ENCODE measurements around the gene LRRC8D.
"Not testable (repeated sequence)": the region's sequence is repeated elsewhere in the genome, so short reads cannot be mapped to it uniquely, and the experiment has no call there.

Gene LRRC8D

DNA sequence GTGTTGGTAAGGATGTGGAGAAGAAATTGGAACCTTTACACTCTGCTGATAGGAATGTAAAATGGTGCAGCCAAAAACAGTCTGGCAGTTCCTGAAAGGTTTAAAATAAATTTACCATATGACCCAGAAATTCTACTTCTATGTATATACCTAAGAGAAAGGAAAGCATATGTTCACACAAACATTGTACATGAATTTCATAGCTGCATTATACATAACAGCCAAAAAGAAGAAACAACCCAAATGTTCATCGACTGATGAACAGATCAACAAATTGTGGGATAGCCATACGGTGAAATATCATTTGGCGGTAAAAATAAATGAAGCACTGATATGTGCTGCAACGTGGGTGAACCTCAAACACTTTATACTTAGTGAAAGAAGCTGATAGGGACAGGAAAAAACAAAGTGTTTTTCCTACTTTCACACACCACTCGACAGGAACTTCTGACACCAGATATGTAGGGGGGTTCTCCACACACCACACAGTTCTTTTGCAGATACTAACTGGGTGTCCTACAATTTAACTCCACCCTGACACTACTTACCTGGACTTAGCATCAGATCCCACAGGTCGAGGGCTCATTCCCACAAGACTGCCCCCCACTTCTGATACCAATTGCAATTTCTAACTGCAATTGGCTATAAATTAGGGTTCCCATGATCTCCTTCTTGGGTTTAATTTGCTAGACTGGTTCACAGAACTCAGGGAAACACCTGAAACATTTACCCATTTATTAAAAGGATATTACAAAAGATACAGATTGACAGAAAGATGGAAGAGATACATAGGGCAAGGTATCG lies 138.2 kb downstream of the LRRC8D start:
- no peak for DNase-seq (ENCODE audit: low read depth in 2 of 2)

DNA sequence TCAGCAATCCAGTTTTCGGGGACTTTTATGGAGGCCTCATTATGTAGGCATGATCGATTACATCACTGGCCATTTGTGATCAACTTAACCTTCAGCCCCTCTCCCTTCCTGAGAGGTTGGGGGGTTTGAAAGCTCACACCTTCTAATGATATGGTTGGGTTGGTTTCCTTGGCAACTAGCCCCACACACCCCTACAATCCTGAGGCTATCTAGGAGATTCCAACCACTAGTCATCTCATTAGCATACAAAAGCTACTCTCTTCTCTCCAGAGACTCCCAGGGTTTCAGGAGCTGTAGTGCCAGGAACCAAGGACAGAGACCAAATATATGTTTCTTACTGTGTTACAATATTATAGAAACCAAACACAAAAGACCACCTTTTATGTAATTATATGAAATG lies 138.9 kb downstream of the LRRC8D start:
- DNase-seq (ENCODE audit: low read depth in 2 of 2), result no peak

DNA sequence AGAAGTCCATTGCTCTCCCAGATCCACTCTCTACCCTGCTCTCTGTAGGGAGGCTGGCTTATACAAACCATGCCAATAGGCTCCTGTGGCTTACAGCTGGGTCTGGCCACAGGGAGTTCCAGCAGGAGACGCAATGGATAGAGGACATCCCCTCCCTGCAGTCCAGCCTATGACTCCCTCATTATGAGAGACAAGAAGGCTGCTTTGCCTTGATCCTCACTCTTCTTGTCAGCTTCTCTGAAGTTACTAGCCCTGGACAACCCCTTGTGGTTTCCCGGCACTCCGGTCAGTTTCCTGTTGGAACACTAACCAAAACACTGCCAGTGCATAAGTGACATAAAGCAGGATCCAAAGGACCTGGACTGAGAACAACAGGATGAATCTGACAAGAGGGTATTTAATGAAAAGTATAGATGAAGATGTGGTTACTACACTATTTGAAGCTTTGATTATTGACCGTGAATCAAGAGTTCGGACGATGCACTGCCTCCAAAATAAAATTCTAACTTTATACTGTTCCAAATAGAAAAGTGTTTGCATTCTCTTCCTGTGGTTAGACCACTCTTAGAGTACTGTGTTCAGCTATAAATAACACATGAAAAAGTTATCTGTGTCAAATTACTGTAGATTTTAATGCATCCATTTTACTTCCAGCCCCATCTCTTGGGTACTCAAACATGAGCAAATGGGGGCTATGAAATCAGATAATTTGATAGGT lies 141.4 kb downstream of the LRRC8D start:
- no peak for DNase-seq (ENCODE audit: low read depth in 2 of 2)

DNA sequence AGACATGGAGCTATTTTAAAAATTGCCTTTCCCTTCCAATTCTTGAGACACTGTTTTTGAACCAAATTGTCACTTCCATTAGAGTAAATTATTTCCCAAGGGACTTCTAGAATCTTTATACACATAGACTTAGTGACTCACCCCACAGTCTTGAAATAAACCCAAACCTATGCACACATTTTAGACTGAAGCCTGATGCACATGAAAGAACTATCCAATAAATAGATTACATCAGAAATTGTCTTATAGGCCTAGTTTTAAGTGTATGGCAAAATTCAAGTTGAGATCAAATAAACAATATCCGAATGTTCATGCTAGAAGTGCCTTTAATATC lies 141.9 kb downstream of the LRRC8D start:
- no peak for DNase-seq (ENCODE audit: low read depth in 2 of 2)

GRCh38 chr1:89965193-89965768 lies 144.4 kb downstream of the LRRC8D start:
- DNase-seq (ENCODE audit: low read depth in 2 of 2), result no peak

DNA sequence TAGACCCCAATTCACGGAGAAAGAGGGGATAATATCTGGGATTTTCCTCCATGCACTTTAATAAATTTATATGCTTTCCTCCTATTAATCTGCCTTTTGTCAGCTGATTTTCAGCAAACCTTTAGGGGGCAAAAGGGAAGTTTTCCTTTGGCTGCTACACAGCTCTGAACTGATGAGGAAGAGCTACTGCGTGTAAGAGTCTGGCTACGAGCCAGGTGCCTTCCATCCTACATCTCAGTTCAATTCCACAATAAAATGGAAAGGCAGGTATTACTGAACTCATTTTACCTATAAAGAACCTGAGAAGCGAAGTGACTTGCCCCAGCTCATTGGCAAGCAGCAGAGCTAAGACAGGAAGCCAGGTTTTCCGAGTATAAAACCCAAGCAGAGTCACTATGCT lies 145.8 kb downstream of the LRRC8D start:
- DNase-seq (ENCODE audit: low read depth in 2 of 2), result no peak

GRCh38 chr1:89971600-89971999 lies 150.8 kb downstream of the LRRC8D start:
- DNase-seq (ENCODE audit: low read depth in 2 of 2), result no peak

DNA sequence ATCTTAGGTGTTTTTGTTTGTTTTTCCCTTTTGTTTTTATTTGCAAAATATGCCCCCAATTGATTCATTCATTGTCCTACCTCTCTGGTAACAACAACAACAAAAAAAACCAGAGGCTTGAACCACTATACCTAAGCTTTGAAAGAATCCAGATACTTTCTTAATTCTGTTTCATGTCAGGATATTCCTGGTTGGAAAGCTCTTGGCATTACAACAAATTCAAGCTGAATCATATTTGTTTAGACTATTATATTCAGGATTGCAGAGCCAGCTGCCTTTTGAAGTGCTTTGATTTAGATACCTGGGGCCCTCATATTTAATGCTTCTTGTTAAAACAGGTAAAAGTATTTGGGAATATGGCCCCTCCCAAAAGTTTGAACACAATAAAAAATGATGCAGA lies 151.2 kb downstream of the LRRC8D start:
- no peak for DNase-seq (ENCODE audit: low read depth in 2 of 2)

DNA sequence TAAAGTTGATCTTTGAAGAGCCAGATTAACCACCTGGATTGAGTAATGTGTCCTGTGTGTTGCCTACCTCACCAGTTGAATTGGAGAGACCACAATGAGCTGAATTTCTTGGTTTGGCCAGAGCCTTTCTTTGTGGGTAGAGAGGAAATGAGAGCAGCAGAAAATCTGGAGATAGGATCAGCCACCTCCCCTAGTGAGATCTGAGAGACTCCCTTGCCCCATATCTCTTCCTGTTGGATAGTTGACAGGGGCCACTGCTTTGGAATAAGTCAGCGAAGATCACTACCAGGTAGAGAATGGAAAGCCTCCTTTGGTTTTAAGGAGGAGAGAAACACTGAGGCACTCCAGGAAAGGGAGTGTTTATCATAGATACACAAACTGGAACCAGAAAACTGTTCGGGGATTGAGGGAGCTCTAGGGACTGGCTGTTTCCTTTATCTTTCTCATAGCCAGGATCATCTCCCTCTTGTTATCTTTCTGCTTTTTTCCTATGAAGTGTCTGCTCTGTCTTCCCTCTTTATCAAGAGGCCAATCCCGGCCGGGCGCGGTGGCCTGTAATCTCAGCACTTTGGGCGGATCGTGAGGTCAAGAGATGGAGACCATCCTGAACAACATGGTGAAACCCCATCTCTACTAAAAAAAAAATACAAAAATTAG lies 152.8 kb downstream of the LRRC8D start:
- no peak for DNase-seq (ENCODE audit: low read depth in 2 of 2)

GRCh38 chr1:89974256-89974655 lies 153.4 kb downstream of the LRRC8D start:
- no peak for DNase-seq (ENCODE audit: low read depth in 2 of 2)

- DNase-seq (ENCODE audit: low read depth in 2 of 2), result no peak
Measured at GRCh38 chr1:89974696-89975470, 154.1 kb downstream of the LRRC8D start.

- no peak for DNase-seq (ENCODE audit: low read depth in 2 of 2)
Measured at GRCh38 chr1:89975540-89976125, 154.8 kb downstream of the LRRC8D start.

GRCh38 chr1:89978755-89979154 lies 157.9 kb downstream of the LRRC8D start:
- DNase-seq (ENCODE audit: low read depth in 2 of 2), result no peak

- DNase-seq (ENCODE audit: low read depth in 2 of 2), result no peak
Measured at GRCh38 chr1:89980605-89981004, 159.8 kb downstream of the LRRC8D start.

GRCh38 chr1:89982846-89983245 lies 162.0 kb downstream of the LRRC8D start:
- not testable (repeated sequence) for DNase-seq (ENCODE audit: low read depth in 2 of 2)

GRCh38 chr1:89984564-89985116 lies 163.8 kb downstream of the LRRC8D start:
- DNase-seq (ENCODE audit: low read depth in 2 of 2), result not testable (repeated sequence)

GRCh38 chr1:89986020-89986419 lies 165.2 kb downstream of the LRRC8D start:
- DNase-seq (ENCODE audit: low read depth in 2 of 2), result no peak

Measured in stimulated activated CD8-positive, alpha-beta memory T cell treated with anti-CD3 and anti-CD28 coated beads, Interleukin-15, amount 100 ng/mL, for 48 hours (primary cell).